ENCODE measurements around the gene GPHB5.

GRCh38 chr14:63362389-63362819, 43.7 kb upstream of the GPHB5 start:
- TF ChIP-seq, protein P1, sequence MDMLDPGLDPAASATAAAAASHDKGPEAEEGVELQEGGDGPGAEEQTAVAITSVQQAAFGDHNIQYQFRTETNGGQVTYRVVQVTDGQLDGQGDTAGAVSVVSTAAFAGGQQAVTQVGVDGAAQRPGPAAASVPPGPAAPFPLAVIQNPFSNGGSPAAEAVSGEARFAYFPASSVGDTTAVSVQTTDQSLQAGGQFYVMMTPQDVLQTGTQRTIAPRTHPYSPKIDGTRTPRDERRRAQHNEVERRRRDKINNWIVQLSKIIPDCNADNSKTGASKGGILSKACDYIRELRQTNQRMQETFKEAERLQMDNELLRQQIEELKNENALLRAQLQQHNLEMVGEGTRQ (CRISPR knock-in tag; IDR thresholded peaks at IDR 0.05), result no peak
- TF ChIP-seq CBX8 (IDR thresholded peaks at IDR 0.05; ENCODE audit: borderline replicate concordance, extremely low read depth, low read depth, low read length, poor library complexity, severe bottlenecking) (no peak), MAX (CRISPR knock-in tag; IDR thresholded peaks at IDR 0.05) (no peak), SP1 (CRISPR knock-in tag; IDR thresholded peaks at IDR 0.05) (no peak), NFATC3 (IDR thresholded peaks at IDR 0.05) (no peak), ADNP (tag; IDR thresholded peaks at IDR 0.05) (no peak), ELF1 (tag; IDR thresholded peaks at IDR 0.05) (no peak), ZKSCAN1 (IDR thresholded peaks at IDR 0.05; ENCODE audit: low read depth, low read length) (no peak), RFX5 (IDR thresholded peaks at IDR 0.05; ENCODE audit: low read depth, low read length) (no peak), SREBF1 (IDR thresholded peaks at IDR 0.05; ENCODE audit: borderline replicate concordance, low read depth, low read length) (no peak), CTCF (IDR thresholded peaks at IDR 0.05 in 2 of 3, conservative IDR thresholded peaks at IDR 0.05 in 1 of 3; ENCODE audit: insufficient read depth in 2 of 3, low read depth in 1 of 3, low read length in 3 of 3) (no peak), GABPA (tag; conservative IDR thresholded peaks at IDR 0.05; ENCODE audit: low read depth) (no peak)
- TF ChIP-seq, protein P2, sequence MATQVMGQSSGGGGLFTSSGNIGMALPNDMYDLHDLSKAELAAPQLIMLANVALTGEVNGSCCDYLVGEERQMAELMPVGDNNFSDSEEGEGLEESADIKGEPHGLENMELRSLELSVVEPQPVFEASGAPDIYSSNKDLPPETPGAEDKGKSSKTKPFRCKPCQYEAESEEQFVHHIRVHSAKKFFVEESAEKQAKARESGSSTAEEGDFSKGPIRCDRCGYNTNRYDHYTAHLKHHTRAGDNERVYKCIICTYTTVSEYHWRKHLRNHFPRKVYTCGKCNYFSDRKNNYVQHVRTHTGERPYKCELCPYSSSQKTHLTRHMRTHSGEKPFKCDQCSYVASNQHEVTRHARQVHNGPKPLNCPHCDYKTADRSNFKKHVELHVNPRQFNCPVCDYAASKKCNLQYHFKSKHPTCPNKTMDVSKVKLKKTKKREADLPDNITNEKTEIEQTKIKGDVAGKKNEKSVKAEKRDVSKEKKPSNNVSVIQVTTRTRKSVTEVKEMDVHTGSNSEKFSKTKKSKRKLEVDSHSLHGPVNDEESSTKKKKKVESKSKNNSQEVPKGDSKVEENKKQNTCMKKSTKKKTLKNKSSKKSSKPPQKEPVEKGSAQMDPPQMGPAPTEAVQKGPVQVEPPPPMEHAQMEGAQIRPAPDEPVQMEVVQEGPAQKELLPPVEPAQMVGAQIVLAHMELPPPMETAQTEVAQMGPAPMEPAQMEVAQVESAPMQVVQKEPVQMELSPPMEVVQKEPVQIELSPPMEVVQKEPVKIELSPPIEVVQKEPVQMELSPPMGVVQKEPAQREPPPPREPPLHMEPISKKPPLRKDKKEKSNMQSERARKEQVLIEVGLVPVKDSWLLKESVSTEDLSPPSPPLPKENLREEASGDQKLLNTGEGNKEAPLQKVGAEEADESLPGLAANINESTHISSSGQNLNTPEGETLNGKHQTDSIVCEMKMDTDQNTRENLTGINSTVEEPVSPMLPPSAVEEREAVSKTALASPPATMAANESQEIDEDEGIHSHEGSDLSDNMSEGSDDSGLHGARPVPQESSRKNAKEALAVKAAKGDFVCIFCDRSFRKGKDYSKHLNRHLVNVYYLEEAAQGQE (IDR thresholded peaks at IDR 0.05; ENCODE audit: borderline replicate concordance), result no peak
- TF ChIP-seq, protein P2 (CRISPR knock-in tag; IDR thresholded peaks at IDR 0.05; ENCODE audit: low read depth), result no peak

Data from K562 (cell line).